Erythroblast (primary cell): ENCODE measurements around the gene MYO1E.

Experiments
- GATA1 ChIP-seq: IDR thresholded peaks from 2 replicates; pipeline ENCODE4 v1.6.1; 2011; ENCODE audit warnings: low read depth, mild to moderate bottlenecking, control low read depth, low read length, moderate library complexity
- POLR2A ChIP-seq: IDR thresholded peaks from 2 replicates; pipeline ENCODE4 v1.6.1; 2011; ENCODE audit warnings: mild to moderate bottlenecking, low read length

- TF ChIP-seq POLR2A: no peak
- TF ChIP-seq GATA1: no peak
Observed at GRCh38 chr15:59224474-59224873, 148.2 kb downstream of the MYO1E start.
